Cardiac muscle cell (in vitro differentiated cells and primary cell): Measurements from ENCODE around the gene CMTM6. TPM values are rescaled to one million over a fixed set of nuclear protein-coding genes. Genes with fewer than 3 reads are reported as not detected.
"Not testable (repeated sequence)": the region's sequence is repeated elsewhere in the genome, so short reads cannot be mapped to it uniquely, and the experiment has no call there.

Experiments
- DNase-seq, 2 donors: peaks; one replicate each; pipeline versions ENCODE4 v3.0.0 to v3.0.0-alpha.2; 2010 to 2017; ENCODE audit warnings: low read depth in 1 of 2, low spot score in 1 of 2
- H3K27ac ChIP-seq: fragments of 200-600 bp; sonication (generic); 2 replicates; pipeline ENCODE4 v1.5.1; 2016
- H3K27me3 ChIP-seq: fragments of 200-600 bp; sonication (generic); 2 replicates; pipeline ENCODE4 v1.6.0; 2016; ENCODE audit warnings: control low read depth
- H3K36me3 ChIP-seq: fragments of 200-600 bp; sonication (generic); 2 replicates; pipeline ENCODE4 v1.5.1; 2016; ENCODE audit warnings: control low read depth
- H3K4me1 ChIP-seq: fragments of 200-600 bp; sonication (generic); 2 replicates; pipeline ENCODE4 v1.8.1; 2017; ENCODE audit warnings: low read depth, mild to moderate bottlenecking, mixed run types
- H3K4me3 ChIP-seq: fragments of 200-600 bp; sonication (generic); 2 replicates; pipeline ENCODE4 v1.5.1; 2016; ENCODE audit warnings: mild to moderate bottlenecking
- H3K9me3 ChIP-seq: fragments of 200-600 bp; sonication (generic); 2 replicates; pipeline ENCODE4 v1.5.1; 2017; ENCODE audit warnings: low read depth, mild to moderate bottlenecking, control low read depth
- CTCF ChIP-seq: IDR thresholded peaks from 2 replicates; pipeline ENCODE4 v1.5.1; 2012; ENCODE audit warnings: low read depth, mild to moderate bottlenecking, low read length
- polyA plus RNA-seq: library from polyadenylated mRNA; unstranded; fragments of >200 nt; fragmentation: Nextera tagmentation; extraction: Ambion mirVana; gene quantifications from 2 replicates; pipeline ENCODE4 v1.2.1, GENCODE V29; 2016
- total RNA-seq: library from RNA; depleted of rRNA; stranded (reverse); fragments of >200 nt; gene quantifications from 2 replicates; pipeline ENCODE4 v1.2.3, GENCODE V29; 2016

The CMTM6 gene
- total and polyA plus RNA-seq, 2 experiments from 2014 or later = 24.5 to 39.9 TPM

GRCh38 chr3:32443478-32443877 is 59.2 kb downstream of the CMTM6 start:
- Histone ChIP-seq H3K9me3 (no peaks in the 10 kb centered on the region), H3K4me1 (peaks cover 9% of the 10 kb centered on the region), H3K27ac (no peak overlapping the region), H3K27me3 (no peaks in the 10 kb centered on the region), H3K4me3 (no peak overlapping the region), H3K36me3 (no peaks in the 10 kb centered on the region)
- peak in 1 of 2 donors; percentile 89 for DNase-seq
- no peak for TF ChIP-seq CTCF

- Histone ChIP-seq H3K36me3 (no peaks in the 10 kb centered on the region), H3K27ac (no peak overlapping the region)
- DNase-seq = no peak
Observed at GRCh38 chr3:32442766-32443165, 59.9 kb downstream of the CMTM6 start.

GRCh38 chr3:32440611-32441350 is 61.9 kb downstream of the CMTM6 start:
- H3K4me3 ChIP-seq = no peak overlapping the region
- H3K27me3 ChIP-seq = no peaks in the 10 kb centered on the region
- no peaks in the 10 kb centered on the region for H3K36me3 ChIP-seq
- TF ChIP-seq CTCF = no peak
- no peak for DNase-seq
- no peaks in the 10 kb centered on the region for H3K9me3 ChIP-seq
- H3K27ac ChIP-seq = no peak overlapping the region
- peaks cover 9% of the 10 kb centered on the region for H3K4me1 ChIP-seq

More at GRCh38 chr3:32442766-32443165, 59.9 kb downstream of the CMTM6 start:
- H3K9me3 ChIP-seq = no peaks in the 10 kb centered on the region
- H3K4me1 ChIP-seq = peaks cover 3% of the 10 kb centered on the region
- TF ChIP-seq CTCF = no peak
- no peak overlapping the region for H3K4me3 ChIP-seq
- H3K27me3 ChIP-seq = no peaks in the 10 kb centered on the region

GRCh38 chr3:32439421-32439820 is 63.2 kb downstream of the CMTM6 start:
- not testable (repeated sequence) for DNase-seq, H3K27me3 ChIP-seq, H3K4me1 ChIP-seq, H3K27ac ChIP-seq, H3K9me3 ChIP-seq, H3K36me3 ChIP-seq, H3K4me3 ChIP-seq

GRCh38 chr3:32438596-32439344 is 63.9 kb downstream of the CMTM6 start:
- TF ChIP-seq CTCF = no peak
- Histone ChIP-seq H3K4me3 (no peak overlapping the region), H3K4me1 (peaks cover 9% of the 10 kb centered on the region), H3K36me3 (no peaks in the 10 kb centered on the region), H3K27ac (no peak overlapping the region), H3K27me3 (no peaks in the 10 kb centered on the region), H3K9me3 (no peaks in the 10 kb centered on the region)
- peak in 1 of 2 donors; percentile 38 for DNase-seq

GRCh38 chr3:32437896-32438295 is 64.8 kb downstream of the CMTM6 start:
- no peak overlapping the region for H3K27ac ChIP-seq
- H3K4me1 ChIP-seq = peaks cover 9% of the 10 kb centered on the region
- H3K36me3 ChIP-seq = no peaks in the 10 kb centered on the region
- no peak overlapping the region for H3K4me3 ChIP-seq
- H3K9me3 ChIP-seq = no peaks in the 10 kb centered on the region
- no peaks in the 10 kb centered on the region for H3K27me3 ChIP-seq
- DNase-seq = no peak
- TF ChIP-seq CTCF = no peak
